OCI-LY3 (cell line): ENCODE data around the gene MYO3A.

Source experiments
- H2AFZ ChIP-seq: fragments of 200-600, 300-600 bp; shearing (Covaris generic); 2 replicates; pipeline ENCODE4 v1.6.0; 2014; ENCODE audit warnings: antibody characterized with exemption, low read depth, low read length
- H3K27ac ChIP-seq: fragments of 200-600, 300-600 bp; sonication (generic); 2 replicates; pipeline ENCODE4 v1.5.1; 2014; ENCODE audit warnings: mild to moderate bottlenecking, low read length, moderate library complexity, mixed read lengths
- H3K27me3 ChIP-seq: fragments of 200-600, 300-600 bp; sonication (generic); 2 replicates; pipeline ENCODE4 v1.6.1; 2014; ENCODE audit warnings: low read depth, low read length, mixed read lengths
- H3K36me3 ChIP-seq: fragments of 200-600, 300-600 bp; sonication (generic); replicated peaks from 2 replicates; pipeline ENCODE3; 2014; ENCODE audit warnings: low read depth, low read length, mixed read lengths
- H3K4me1 ChIP-seq: fragments of 300-600, 200-600 bp; sonication (generic); 2 replicates; pipeline ENCODE4 v1.6.1; 2014; ENCODE audit warnings: low read length, mixed read lengths
- H3K4me2 ChIP-seq: fragments of 200-600, 300-600 bp; sonication (generic); 2 replicates; pipeline ENCODE4 v1.6.1; 2014; ENCODE audit warnings: low read length, mixed read lengths
- H3K4me3 ChIP-seq: fragments of 300-600, 200-600 bp; sonication (generic); 2 replicates; pipeline ENCODE4 v1.5.1; 2014; ENCODE audit warnings: antibody characterized with exemption, mild to moderate bottlenecking, low read length, moderate library complexity
- H3K79me2 ChIP-seq: fragments of 300-600, 200-600 bp; shearing (Covaris generic); 2 replicates; pipeline ENCODE4 v1.6.1; 2014; ENCODE audit warnings: mild to moderate bottlenecking, low read length, mixed read lengths
- H3K9ac ChIP-seq: fragments of 300-600, 200-600 bp; shearing (Covaris generic); 2 replicates; pipeline ENCODE4 v1.6.0; 2014; ENCODE audit warnings: mild to moderate bottlenecking, low read length, moderate library complexity
- H3K9me3 ChIP-seq: fragments of 200-600, 300-600 bp; shearing (Covaris generic); 2 replicates; pipeline ENCODE4 v1.6.1; 2014; ENCODE audit warnings: low read length, mixed read lengths; ENCODE audit not compliant: insufficient read depth
- H4K20me1 ChIP-seq: fragments of 200-600, 300-600 bp; sonication (generic); 2 replicates; pipeline ENCODE4 v1.6.1; 2016; ENCODE audit warnings: low read length, mixed read lengths; ENCODE audit not compliant: insufficient read depth
- EZH2phosphoT487 ChIP-seq: fragments of 200-600 bp; shearing (Covaris generic); IDR thresholded peaks from 2 replicates; pipeline ENCODE4 v1.6.1; 2018; ENCODE audit warnings: antibody characterized with exemption, mixed run types, low read depth
- TF ChIP-seq, protein P1 (sequence below): fragments of 200-600, 300-600 bp; sonication (generic); IDR thresholded peaks from 2 replicates; pipeline ENCODE4 v1.5.1; 2014; ENCODE audit warnings: antibody characterized with exemption, low read length, low read depth

MYO3A gene

DNA sequence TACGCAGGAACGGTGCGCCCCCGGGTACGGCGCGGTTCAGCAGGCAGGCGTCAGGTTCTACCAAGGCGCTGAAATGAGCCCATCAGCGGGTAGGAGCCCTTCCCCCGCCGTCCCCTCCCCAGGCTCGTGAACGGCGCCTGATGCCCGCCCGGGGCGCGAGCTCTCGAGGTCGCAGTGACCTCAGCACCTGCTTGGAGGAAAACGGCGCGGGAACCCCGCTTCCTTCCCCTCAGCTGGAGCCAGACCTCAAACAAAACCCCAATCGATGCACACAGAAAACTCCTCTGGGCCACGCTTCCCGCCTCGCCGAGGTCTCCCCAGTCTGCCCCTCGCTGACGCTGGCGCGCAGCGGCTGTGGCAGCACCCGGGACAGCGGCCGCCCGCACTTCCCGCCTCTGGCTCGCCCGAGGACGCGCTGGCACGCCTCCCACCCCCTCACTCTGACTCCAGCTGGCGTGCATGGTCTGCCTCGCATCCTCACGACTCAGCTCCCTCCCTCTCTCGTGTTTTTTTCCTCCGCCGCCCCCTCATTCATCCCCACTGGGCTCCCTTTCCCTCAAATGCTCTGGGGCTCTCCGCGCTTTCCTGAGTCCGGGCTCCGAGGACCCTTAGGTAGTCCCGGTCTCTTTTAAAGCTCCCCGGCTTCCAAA, 282.0 kb downstream of the MYO3A start:
- no peaks in the 10 kb centered on the region for H3K36me3 ChIP-seq
- H4K20me1 ChIP-seq: no peaks in the 10 kb centered on the region
- no peaks in the 10 kb centered on the region for H3K79me2 ChIP-seq
- H3K4me3 ChIP-seq: no peak overlapping the region
- no peaks in the 10 kb centered on the region for H3K4me1 ChIP-seq
- H2AFZ ChIP-seq: no peak overlapping the region
- TF ChIP-seq EZH2phosphoT487: no peak
- TF ChIP-seq, protein P1, sequence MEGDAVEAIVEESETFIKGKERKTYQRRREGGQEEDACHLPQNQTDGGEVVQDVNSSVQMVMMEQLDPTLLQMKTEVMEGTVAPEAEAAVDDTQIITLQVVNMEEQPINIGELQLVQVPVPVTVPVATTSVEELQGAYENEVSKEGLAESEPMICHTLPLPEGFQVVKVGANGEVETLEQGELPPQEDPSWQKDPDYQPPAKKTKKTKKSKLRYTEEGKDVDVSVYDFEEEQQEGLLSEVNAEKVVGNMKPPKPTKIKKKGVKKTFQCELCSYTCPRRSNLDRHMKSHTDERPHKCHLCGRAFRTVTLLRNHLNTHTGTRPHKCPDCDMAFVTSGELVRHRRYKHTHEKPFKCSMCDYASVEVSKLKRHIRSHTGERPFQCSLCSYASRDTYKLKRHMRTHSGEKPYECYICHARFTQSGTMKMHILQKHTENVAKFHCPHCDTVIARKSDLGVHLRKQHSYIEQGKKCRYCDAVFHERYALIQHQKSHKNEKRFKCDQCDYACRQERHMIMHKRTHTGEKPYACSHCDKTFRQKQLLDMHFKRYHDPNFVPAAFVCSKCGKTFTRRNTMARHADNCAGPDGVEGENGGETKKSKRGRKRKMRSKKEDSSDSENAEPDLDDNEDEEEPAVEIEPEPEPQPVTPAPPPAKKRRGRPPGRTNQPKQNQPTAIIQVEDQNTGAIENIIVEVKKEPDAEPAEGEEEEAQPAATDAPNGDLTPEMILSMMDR: no peak
- H3K27ac ChIP-seq: no peak overlapping the region
- no peaks in the 10 kb centered on the region for H3K9me3 ChIP-seq
- H3K27me3 ChIP-seq: 0 out of 2 replicates have a peak, but pooled peaks cover under 1% of the 10 kb centered on the region
- no peak overlapping the region for H3K9ac ChIP-seq
- no peak overlapping the region for H3K4me2 ChIP-seq

DNA sequence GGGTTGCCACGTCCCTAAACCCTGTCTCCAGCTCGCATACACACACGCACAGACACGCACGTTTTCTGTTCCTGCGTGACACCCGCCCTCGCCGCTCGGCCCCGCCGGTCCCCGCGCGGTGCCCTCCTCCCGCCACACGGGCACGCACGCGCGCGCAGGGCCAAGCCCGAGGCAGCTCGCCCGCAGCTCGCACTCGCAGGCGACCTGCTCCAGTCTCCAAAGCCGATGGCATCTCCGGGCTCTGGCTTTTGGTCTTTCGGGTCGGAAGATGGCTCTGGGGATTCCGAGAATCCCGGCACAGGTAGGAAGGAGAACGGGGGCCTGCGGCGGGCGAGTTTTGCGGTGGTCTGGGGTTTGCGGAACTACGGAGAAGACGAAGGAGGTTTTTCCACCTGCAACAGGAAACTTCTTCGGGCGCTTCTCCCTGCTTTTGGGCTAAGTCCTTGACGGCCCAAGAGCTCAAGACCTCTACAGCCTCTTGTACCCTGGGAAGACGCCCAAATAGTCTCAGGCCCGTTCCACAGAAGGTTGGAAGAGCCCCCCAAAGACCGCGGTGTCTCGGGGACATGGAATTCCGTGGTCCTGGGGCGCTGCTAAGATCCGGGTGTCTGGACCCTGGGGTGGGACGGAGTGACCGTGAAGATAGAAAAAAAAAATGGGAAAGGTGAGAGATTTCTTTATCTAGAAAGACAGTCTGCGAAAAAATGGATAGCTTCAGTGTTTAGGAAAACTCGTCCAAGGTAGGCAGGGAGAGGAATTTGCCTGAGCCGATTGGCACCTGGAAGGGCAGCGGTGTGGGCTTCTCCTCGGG, 282.8 kb downstream of the MYO3A start, which contains the start of gene GAD2:
GAD2 (plus strand) TSS at position 190 of the 811 bp plus-strand sequence; CDS start at position 226, 36 bp downstream.
- H4K20me1 ChIP-seq: no peaks in the 10 kb centered on the region
- no peaks in the 10 kb centered on the region for H3K9me3 ChIP-seq
- no peak within 1 kb of the TSS for H3K27ac ChIP-seq
- H3K4me3 ChIP-seq: no peak within 1 kb of the TSS
- H3K79me2 ChIP-seq: no peaks in the 10 kb centered on the region
- peaks cover 5% of the 10 kb centered on the region; the same call in 1 of the 2 replicates for H3K27me3 ChIP-seq
- TF ChIP-seq, protein P1: no peak
- TF ChIP-seq EZH2phosphoT487: no peak
- no peak within 1 kb of the TSS for H2AFZ ChIP-seq
- no peak within 1 kb of the TSS for H3K9ac ChIP-seq
- H3K4me1 ChIP-seq: no peaks in the 10 kb centered on the region
- H3K4me2 ChIP-seq: no peak within 1 kb of the TSS
- H3K36me3 ChIP-seq: no peaks in the 10 kb centered on the region

DNA sequence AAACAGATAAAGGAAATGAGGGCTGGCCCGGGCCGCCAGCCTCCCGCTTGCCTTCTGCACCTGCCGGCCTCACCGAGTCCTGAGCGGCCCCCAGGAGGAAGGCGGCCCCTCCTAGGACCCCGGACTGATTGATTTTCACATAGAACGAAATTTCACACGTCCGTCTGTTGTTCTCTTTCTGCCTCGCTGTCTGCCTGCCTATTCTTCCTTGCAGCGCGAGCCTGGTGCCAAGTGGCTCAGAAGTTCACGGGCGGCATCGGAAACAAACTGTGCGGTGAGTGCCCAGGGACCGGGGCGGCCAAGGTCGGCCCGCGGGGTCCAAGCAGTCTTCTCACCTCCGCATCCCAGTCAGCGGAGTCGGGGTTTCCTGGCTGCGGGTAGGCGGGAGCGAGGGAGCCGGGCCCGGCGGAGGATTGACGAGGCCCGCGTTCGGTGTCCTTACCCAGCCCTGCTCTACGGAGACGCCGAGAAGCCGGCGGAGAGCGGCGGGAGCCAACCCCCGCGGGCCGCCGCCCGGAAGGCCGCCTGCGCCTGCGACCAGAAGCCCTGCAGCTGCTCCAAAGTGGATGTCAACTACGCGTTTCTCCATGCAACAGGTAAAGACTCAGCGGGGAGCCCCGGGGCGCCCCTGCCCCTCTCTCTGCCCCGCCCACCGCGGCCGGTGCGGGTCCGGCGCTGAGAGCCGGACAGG, 283.5 kb downstream of the MYO3A start:
- no peaks in the 10 kb centered on the region for H3K9me3 ChIP-seq
- H3K36me3 ChIP-seq: no peaks in the 10 kb centered on the region
- no peak overlapping the region for H3K4me2 ChIP-seq
- H3K9ac ChIP-seq: no peak overlapping the region
- no peak for TF ChIP-seq EZH2phosphoT487
- TF ChIP-seq, protein P1: no peak
- H3K27me3 ChIP-seq: peaks cover 5% of the 10 kb centered on the region; the same call in 1 of the 2 replicates
- H3K4me3 ChIP-seq: no peak overlapping the region
- H3K4me1 ChIP-seq: no peaks in the 10 kb centered on the region
- H3K79me2 ChIP-seq: no peaks in the 10 kb centered on the region
- no peak overlapping the region for H3K27ac ChIP-seq
- H2AFZ ChIP-seq: no peak overlapping the region
- H4K20me1 ChIP-seq: no peaks in the 10 kb centered on the region

DNA sequence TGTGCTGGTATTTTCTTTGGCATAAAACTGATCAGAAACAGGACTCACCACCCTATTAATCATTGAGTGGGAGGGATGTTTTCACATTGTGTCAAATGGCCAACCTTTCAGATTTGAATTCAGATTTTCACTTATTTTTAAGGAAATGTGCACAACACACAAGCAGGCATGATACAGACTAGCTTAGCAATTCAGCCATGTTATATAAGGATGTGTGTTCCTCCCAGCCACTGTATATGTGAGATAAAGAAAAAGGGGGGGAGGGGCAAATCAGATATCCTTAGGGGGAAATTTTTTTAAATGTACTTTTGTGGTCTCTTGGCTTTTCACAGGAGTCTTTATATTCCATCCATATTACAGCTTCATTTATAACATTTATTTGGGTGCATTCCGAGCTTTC, 285.6 kb downstream of the MYO3A start:
- H3K9ac ChIP-seq: no peak overlapping the region
- H3K27me3 ChIP-seq: peaks cover 5% of the 10 kb centered on the region; the same call in 1 of the 2 replicates
- H3K4me1 ChIP-seq: no peaks in the 10 kb centered on the region
- H3K27ac ChIP-seq: no peak overlapping the region
- H3K4me3 ChIP-seq: no peak overlapping the region
- H4K20me1 ChIP-seq: no peaks in the 10 kb centered on the region
- H3K9me3 ChIP-seq: no peaks in the 10 kb centered on the region
- H3K79me2 ChIP-seq: no peaks in the 10 kb centered on the region
- TF ChIP-seq, protein P1: no peak
- no peak for TF ChIP-seq EZH2phosphoT487
- H3K36me3 ChIP-seq: no peaks in the 10 kb centered on the region
- no peak overlapping the region for H3K4me2 ChIP-seq
- no peak overlapping the region for H2AFZ ChIP-seq
